Urinary bladder (tissue), 4 donors: ENCODE results near the gene RIPOR3. TPM values are rescaled to one million over a fixed set of nuclear protein-coding genes. Genes with fewer than 3 reads are reported as not detected.
A peak's percentile ranks its signal among the peaks of the same experiment; 100 is the strongest.
"Not testable (repeated sequence)": the region's sequence is repeated elsewhere in the genome, so short reads cannot be mapped to it uniquely, and the experiment has no call there.

Source experiments
- DNase-seq: peaks from one replicate; pipeline ENCODE4 v3.0.0-alpha.2; 2015; ENCODE audit errors: extremely low spot score
- H3K27ac ChIP-seq: one replicate; pipeline ENCODE4 v1.5.1; 2013; ENCODE audit warnings: low read depth, mild to moderate bottlenecking, moderate library complexity
- H3K36me3 ChIP-seq: one replicate; pipeline ENCODE4 v1.6.1; 2013; ENCODE audit warnings: mild to moderate bottlenecking, moderate library complexity; ENCODE audit not compliant: insufficient read depth
- H3K4me1 ChIP-seq: one replicate; pipeline ENCODE4 v1.6.1; 2013; ENCODE audit warnings: mild to moderate bottlenecking, moderate library complexity; ENCODE audit not compliant: insufficient read depth
- H3K4me3 ChIP-seq: one replicate; pipeline ENCODE4 v1.5.1; 2013; ENCODE audit warnings: low read depth, low read length
- WGBS: extraction: QIAGEN DNeasy Blood & Tissue Kit; methylation state at CpG from one replicate; pipeline ENCODE4 v1.1.7; 2013; 5-methylcytosine and 5-hydroxymethylcytosine counted together
- polyA plus RNA-seq: library from polyadenylated mRNA; stranded (reverse); fragments of 200-250 nt; gene quantifications from one replicate; pipeline ENCODE4 v1.2.3, GENCODE V29; 2013
- total RNA-seq: library from RNA; depleted of rRNA; stranded (reverse); fragments of >200 nt; gene quantifications from one replicate; pipeline ENCODE4 v1.2.3, GENCODE V29; 2014
- donor health status: healthy with polysubstance abuse.
- donor health status: healthy.

The RIPOR3 gene
- total and polyA plus RNA-seq, 2 donors, result 8.2 to 15.0 TPM

DNA sequence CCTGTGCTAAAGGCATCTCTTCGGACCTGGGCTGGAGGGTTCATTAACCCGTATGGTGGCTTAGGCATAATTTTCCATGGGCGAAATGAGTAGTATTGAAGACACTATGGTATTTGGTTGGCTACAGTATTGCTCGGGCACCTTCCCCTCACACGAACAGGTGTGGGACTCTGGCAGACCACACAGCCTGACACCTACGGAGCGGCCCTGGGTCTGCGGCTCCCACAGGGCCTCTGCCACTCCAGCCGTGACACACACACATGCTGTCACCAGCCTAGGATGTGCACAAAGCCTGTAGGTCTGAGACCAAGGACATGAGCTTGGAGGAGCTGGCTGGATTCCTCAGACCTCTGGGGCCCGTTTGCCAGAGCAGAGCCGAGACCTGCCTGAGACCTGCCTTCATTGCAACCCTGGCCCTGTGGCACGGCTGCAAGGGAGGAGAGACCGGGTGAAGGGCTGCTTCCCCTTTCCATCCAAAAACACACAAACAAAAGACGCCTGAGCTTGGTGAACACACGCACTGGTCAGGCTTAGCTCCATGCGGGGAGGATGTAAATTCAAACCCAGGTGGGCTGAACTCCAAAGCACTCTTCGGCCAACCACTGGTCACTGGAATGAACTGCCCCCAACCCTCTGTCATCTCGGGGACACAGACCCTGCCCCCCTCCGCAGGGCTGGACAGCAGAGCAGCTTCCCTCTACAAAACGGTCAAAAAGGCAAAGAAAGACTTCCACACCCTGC, 51.2 kb downstream of the RIPOR3 start:
- 75% methylated on average over 19 of the region's 20 CpGs for WGBS
- H3K4me3 ChIP-seq, H3K27ac ChIP-seq, H3K4me1 ChIP-seq, DNase-seq, H3K36me3 ChIP-seq: not testable (repeated sequence)

DNA sequence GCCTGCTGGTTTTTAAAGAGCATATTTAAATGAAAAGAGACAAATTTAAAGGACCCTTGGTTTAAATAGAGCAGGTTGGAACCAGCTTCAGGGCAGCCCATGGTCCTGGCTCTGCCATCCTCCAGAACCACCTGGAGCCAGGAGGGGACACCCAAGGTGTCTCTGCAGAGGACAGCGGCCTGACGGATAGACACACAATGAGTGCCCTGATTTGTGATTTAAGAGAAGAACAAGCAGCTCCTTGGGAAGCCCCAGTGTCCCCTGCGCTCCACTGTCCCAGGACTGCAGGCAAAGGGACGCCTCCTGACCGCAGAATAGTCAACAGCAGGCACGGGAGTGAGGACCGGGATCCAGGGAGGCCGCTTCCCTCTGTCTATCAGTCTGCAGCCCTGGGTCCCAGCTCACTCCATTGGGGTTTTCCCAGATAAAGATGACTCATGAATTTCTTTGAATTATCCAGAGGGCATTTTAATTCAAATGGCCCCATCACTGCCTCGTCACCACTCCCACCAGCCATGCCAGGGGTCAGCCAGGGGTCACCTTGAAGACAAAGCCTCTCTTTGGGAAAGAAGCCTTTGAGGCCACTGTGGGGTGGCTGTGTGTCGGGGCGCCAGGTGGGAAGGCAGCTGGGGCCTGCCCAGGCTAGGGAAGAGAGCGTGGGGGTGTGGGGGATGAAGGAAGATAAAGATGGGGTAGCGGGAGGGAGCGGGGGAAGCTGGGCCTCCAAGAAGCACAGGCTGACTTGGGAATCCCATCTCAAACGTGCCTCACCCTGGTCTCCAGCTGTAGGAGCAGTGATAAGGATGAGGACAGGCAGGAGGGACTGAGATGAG, 53.1 kb downstream of the RIPOR3 start:
- not testable (repeated sequence) for H3K36me3 ChIP-seq, H3K4me1 ChIP-seq, H3K27ac ChIP-seq, DNase-seq, H3K4me3 ChIP-seq
- 80% methylated on average over 12 of the region's 15 CpGs for WGBS

DNA sequence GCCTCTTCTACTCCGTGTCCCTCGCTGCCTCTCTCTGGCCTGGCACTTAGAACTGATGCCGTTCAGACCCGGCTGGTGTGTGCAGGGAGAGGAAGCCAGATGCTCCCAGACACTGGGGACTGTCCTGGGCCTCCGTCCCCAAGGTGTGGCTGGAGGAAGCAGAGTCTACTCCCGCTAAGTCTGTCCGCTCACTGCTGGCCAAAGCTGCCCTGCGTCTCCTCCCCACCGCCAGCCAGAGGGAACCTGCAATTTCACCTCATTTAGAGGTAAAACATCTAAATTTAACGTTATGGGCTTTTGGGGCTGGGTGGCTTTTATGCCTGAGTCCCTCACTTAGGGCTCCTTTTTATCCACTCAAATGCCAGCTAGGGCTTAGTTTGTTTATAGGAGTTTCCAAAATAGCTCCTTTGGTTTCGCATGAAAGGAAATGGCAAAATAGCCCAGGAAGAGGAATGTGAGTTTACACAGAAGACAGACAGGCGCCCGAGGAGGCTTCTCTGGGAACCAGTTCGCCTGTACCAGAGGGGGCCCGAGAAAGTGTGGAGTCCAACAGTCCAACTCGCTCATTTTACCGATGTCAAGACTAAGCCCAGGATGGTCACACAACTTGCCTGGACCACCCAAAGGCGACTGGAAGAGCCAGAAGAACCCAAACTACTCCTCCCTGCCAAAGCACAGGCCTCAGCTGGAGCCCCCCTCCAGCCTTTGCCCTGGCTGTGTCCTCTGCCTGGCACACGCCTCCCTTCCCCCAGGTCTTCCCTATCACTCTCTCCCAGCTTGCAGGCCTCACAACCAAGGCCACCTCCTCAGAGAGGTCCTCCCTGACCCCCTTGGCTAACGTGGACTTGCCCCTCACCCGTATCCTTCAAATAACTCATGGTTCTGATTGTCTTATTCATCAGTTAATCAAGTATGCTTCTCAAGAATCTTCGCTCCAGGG, 54.5 kb downstream of the RIPOR3 start:
- no peaks in the 10 kb centered on the region for H3K36me3 ChIP-seq
- peak overlapping the region; percentile 84 for H3K27ac ChIP-seq
- WGBS, result 41% methylated on average over 22 of the region's 22 CpGs
- DNase-seq, result no peak
- H3K4me3 ChIP-seq, result no peak overlapping the region
- H3K4me1 ChIP-seq, result no peaks in the 10 kb centered on the region

DNA sequence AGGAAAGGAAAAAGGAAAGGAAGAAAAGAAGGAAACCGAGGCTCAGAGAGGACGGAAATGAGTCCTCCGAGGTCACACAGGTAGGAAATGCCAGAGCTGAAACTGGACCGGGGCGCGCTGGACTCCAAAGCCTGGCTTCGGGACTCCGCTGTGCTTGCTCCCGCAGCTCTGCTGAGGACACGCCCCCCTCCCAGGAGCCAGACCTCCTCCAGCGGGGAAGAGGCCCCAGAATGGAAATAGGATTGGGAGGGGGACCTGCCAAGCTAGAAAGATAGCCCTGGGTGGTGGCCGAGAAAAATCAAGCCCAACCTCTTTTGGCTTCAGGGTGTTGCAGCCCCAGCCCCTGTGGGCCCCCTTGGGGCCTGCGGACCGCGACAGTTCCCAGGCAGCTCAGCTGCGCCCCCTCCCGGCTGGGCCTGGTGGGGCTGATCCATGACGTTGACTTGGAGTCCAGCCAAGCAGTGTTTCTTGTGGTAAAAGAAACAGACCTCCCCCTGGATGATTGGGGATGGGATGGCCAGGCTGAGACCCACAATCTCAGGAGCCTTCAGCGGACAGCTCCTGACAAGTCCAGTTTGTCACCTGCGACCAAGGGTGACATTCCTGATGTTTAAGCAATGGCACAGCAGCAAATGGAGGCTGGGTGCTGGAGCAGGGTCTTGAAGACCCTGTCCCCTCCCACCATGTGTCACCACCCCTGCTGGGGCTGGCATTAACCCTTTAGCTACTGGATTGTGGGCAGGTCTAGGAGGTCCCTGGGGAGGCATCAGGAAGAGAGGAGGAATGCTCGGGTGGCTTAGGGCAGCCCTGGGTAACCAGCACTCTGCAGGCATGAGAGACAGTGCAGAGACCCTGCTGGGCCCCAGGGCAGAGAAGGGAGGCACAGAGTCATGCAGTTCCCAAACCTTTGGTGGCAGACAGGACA, 55.4 kb downstream of the RIPOR3 start:
- Histone ChIP-seq H3K36me3 (no peaks in the 10 kb centered on the region), H3K4me3 (no peak overlapping the region), H3K4me1 (no peaks in the 10 kb centered on the region), H3K27ac (no peak overlapping the region)
- DNase-seq, result no peak
- 23% methylated on average over 21 of the region's 21 CpGs for WGBS

DNA sequence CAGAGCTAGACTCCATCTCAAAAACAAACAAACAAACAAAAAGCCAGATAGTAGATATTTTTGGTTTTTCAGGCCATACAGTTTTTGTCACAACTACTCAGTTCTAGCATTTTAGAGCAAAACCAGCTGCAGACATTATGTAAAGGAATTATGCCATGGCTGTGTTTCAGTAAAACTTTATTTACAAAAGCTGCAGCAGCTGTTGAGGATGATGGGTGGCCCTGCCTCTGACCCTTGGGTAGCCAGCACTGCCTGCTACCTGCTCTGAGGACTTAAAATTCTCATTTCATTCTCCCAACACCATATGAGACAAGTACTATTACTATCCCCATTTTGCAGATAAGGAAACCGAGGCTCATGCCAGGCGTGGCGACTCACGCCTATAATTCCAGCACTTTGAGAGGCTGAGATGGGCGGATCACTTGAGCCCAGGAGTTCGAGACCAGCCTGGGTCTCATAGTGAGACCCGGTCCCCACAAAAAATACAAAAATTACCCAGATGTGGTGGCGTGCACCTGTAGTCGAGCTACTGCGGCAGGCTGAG, 56.3 kb downstream of the RIPOR3 start:
- WGBS, result 92% methylated on average over 10 of the region's 10 CpGs
- Histone ChIP-seq H3K4me1 (no peaks in the 10 kb centered on the region), H3K36me3 (no peaks in the 10 kb centered on the region), H3K4me3 (no peak overlapping the region), H3K27ac (no peak overlapping the region)
- no peak for DNase-seq

DNA sequence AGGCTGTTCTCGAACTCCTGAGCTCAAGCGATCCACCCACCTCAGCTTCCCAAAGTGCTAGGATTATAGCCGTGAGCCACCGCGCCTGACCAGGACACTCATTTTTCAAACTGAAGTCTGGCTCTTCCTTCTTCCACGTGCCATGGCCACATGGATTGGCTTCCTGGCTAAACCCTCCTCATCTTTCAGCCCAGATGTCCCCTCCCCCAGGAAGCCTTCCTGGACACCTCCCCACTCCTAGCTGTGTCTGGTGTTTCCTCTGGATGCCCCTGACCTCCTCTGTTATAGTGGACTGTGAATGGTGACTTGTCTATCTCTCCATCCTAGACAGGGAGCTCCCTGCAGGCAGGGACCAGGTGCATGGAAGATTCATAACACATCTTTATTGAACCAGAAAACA, 57.2 kb downstream of the RIPOR3 start:
- Histone ChIP-seq H3K27ac (no peak overlapping the region), H3K4me3 (no peak overlapping the region), H3K4me1 (no peaks in the 10 kb centered on the region), H3K36me3 (no peaks in the 10 kb centered on the region)
- no peak for DNase-seq
- 81% methylated on average over 6 of the region's 6 CpGs for WGBS

DNA sequence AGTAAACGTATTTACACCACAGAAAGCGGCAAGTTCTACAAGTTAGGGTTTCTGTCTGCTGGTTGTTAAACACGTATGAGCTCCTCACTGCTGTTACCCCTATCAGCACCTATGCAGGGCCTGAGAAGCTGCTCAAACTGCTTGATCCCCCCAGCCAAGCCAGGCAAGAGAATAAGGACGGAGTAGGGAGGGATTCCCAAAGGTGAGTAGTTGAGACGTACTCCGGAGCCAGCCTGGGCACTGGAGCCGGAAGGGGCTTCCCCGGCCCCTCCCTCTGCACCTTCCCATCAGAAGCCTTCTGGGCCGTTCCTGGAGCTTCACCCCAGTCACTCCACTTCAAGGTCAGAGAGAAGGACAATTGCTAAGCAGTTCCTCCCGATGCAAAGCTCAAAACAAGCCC, 58.0 kb downstream of the RIPOR3 start:
- no peaks in the 10 kb centered on the region for H3K36me3 ChIP-seq
- 71% methylated on average over 10 of the region's 10 CpGs for WGBS
- H3K4me1 ChIP-seq, result no peaks in the 10 kb centered on the region
- H3K4me3 ChIP-seq, result no peak overlapping the region
- DNase-seq, result no peak
- H3K27ac ChIP-seq, result no peak overlapping the region

DNA sequence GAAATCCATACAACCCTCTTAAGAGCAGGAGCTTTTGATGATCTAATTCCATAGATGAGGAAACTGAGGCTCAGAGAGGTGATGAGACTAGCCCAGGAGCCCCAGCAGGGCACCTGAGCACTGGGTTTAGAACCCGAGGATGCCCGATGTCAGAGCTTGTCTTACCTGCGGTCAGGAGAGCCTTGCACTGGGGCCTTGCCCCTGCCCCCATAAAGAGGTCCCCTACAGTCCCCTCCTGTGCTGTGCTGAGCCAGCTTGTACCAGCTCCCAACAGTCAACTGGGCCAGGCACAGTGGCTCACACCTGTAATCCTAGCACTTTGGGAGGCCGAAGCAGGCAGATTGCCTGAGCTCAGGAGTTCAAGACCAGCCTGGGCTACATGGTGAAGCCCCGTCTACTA, 58.6 kb downstream of the RIPOR3 start:
- DNase-seq, result no peak
- no peak overlapping the region for H3K4me3 ChIP-seq
- no peaks in the 10 kb centered on the region for H3K36me3 ChIP-seq
- H3K27ac ChIP-seq, result no peak overlapping the region
- no peaks in the 10 kb centered on the region for H3K4me1 ChIP-seq
- WGBS, result 92% methylated on average over 5 of the region's 5 CpGs

DNA sequence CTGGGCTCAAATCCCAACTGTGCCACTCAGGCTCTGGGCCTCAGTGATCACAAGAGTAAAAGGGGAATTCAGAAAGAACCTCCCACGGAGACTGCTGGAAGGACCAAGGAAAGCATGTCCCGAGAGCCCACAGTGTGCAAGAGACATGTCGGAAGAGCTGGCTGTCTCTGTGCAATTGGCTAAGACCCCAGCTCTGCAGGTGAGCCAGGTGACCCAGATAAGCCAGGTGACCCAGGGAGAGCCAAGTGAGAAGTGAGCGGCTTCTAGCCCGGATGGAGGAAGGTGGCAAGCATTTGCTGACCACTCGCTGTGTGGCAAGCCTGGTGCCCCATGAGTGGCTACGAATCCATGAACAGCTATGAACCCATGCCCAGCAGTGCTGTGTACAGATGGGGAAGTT, 59.1 kb downstream of the RIPOR3 start:
- WGBS, result 84% methylated on average over 7 of the region's 7 CpGs
- no peak overlapping the region for H3K4me3 ChIP-seq
- DNase-seq, result no peak
- no peaks in the 10 kb centered on the region for H3K36me3 ChIP-seq
- no peak overlapping the region for H3K27ac ChIP-seq
- no peaks in the 10 kb centered on the region for H3K4me1 ChIP-seq

DNA sequence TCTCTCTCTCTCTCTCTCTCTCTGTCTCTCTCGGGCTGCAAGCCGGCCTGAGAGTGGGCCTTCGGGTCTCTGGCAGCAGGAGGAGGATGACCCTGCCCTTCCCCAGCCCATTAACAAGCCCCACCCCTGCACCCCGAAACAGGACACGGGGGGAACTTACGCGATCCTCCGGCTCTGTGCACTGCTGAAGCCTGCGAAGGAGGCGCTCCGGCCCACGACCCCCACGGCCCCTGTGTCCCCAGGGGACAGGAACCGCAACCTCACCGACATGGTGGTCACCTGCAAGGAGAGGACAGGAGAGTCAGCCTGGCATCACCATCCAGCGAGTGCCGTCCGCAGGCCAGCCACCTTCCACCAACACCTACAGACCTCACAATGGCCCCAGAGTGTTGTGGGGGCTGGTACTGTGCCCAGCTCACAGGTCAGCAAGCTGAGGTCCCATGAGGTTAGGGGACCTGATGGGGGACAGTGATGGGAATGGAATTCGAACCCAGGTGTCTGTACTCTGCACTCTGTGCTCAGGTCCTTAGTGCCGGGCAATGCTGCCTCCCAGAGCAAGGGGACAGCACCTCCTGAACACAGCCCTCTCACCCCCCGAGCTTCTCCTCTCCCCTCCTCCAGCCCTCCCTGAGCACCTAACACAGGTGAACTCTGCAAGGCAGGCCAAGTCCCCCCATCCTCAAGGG, 60.6 kb downstream of the RIPOR3 start:
- Histone ChIP-seq H3K4me3 (no peak overlapping the region), H3K36me3 (no peaks in the 10 kb centered on the region), H3K4me1 (no peaks in the 10 kb centered on the region), H3K27ac (no peak overlapping the region)
- 92% methylated on average over 21 of the region's 21 CpGs for WGBS
- no peak for DNase-seq

DNA sequence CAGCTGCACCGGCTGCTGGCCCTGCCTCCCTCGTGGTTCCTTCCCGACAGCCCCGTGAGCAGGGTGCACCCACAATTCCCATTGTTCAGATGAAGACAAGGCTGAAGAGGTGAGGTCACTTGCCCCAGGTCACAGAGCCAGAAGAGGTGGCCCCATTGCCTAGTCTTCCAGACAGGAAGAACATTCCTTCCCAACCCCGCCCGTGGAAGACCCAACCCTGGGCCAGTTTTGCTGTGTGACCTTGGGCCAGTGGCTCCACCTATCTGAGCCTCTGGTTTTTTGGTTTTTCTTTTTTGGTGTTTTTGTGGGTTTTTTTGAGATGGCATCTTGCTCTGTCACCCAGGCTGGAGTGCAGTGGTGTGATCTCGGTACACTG, 61.7 kb downstream of the RIPOR3 start:
- no peak for DNase-seq
- Histone ChIP-seq H3K4me3 (no peak overlapping the region), H3K4me1 (no peaks in the 10 kb centered on the region), H3K36me3 (no peaks in the 10 kb centered on the region), H3K27ac (no peak overlapping the region)
- 84% methylated on average over 7 of the region's 7 CpGs for WGBS
